ENCODE data around the gene VWF. TPM values are rescaled to one million over a fixed set of nuclear protein-coding genes. Genes with fewer than 3 reads are reported as not detected.
"Not testable (repeated sequence)": the region's sequence is repeated elsewhere in the genome, so short reads cannot be mapped to it uniquely, and the experiment has no call there.

The VWF gene
- total and polyA plus RNA-seq, 2 of the 4 experiments (the other 2 are of a cell fraction) = under 0.01 to 0.09 TPM

- H3K9me1 ChIP-seq (ENCODE audit: insufficient read depth, low read length); H4K91ac ChIP-seq (ENCODE audit: insufficient read depth, low read depth, low read length); H3K79me1 ChIP-seq (ENCODE audit: low read depth in 1 of 2, low read length in 2 of 2); in situ Hi-C loops (cut with MboI; ENCODE audit: low sequenced_read_pairs); H3K27me3 ChIP-seq (ENCODE audit: control insufficient read depth, insufficient read depth, low read length); BruUV-seq (replicated peaks); DNase-seq; H2AFZ ChIP-seq (replicated peaks; ENCODE audit: low read length, poor library complexity); H3K4me3 ChIP-seq (ENCODE audit: insufficient read depth, low read depth, low read length); H4K5ac ChIP-seq (ENCODE audit: low read depth, low read length); H3K4me1 ChIP-seq (ENCODE audit: control insufficient read depth, insufficient read depth, low read length); H2AK9ac ChIP-seq (replicated peaks; ENCODE audit: low read depth, low read length, poor library complexity); H3K14ac ChIP-seq (replicated peaks; ENCODE audit: low read depth, low read length); H3K9me3 ChIP-seq (ENCODE audit: control insufficient read depth, insufficient read depth, low read length); H3K18ac ChIP-seq (ENCODE audit: low read depth, low read length); dilution Hi-C loops (cut with HindIII; ENCODE audit: low sequenced_read_pairs, unreplicated experiment); H3K36me3 ChIP-seq (ENCODE audit: control insufficient read depth, insufficient read depth, low read length); H3K56ac ChIP-seq (ENCODE audit: extremely low read depth, insufficient read depth, low read length); H3K4me2 ChIP-seq (ENCODE audit: low read depth, low read length); ATAC-seq (ENCODE audit: low read depth); H2AK5ac ChIP-seq (ENCODE audit: low read depth, low read length); H3K27ac ChIP-seq (ENCODE audit: insufficient read depth, low read length); H4K20me1 ChIP-seq (ENCODE audit: insufficient read depth, low read length); H3K9ac ChIP-seq (ENCODE audit: low read depth, low read length); H2BK5ac ChIP-seq (ENCODE audit: low read depth, low read length, poor library complexity, severe bottlenecking); H3K23ac ChIP-seq (ENCODE audit: low read depth, low read length); POLR2A ChIA-PET (ENCODE audit: unreplicated experiment); H2BK15ac ChIP-seq (ENCODE audit: low read depth, low read length); intact Hi-C loops (cut with micrococcal nuclease); CTCF ChIA-PET; H2BK120ac ChIP-seq (ENCODE audit: low read depth, low read length); H4K8ac ChIP-seq (ENCODE audit: low read depth in 2 of 2, low read length in 2 of 2); H2BK20ac ChIP-seq (ENCODE audit: low read depth, low read length); H3K4ac ChIP-seq (ENCODE audit: low read depth, low read length): not testable (repeated sequence)
- no CpG with 5 or more reads among the region's 10 CpGs for WGBS, 2 experiments (ENCODE audit: extremely low coverage in 2 of 2, insufficient read length in 1 of 2)
Observed at GRCh38 chr12:6020511-6020910, 104.0 kb downstream of the VWF start.

- H2BK120ac ChIP-seq (ENCODE audit: low read depth, low read length); H4K91ac ChIP-seq (ENCODE audit: insufficient read depth, low read depth, low read length); H2AK9ac ChIP-seq (replicated peaks; ENCODE audit: low read depth, low read length, poor library complexity); in situ Hi-C loops (cut with MboI; ENCODE audit: low sequenced_read_pairs); H3K9ac ChIP-seq (ENCODE audit: low read depth, low read length); H4K5ac ChIP-seq (ENCODE audit: low read depth, low read length); H3K27ac ChIP-seq (ENCODE audit: insufficient read depth, low read length); H3K4me3 ChIP-seq (ENCODE audit: insufficient read depth, low read depth, low read length); H3K56ac ChIP-seq (ENCODE audit: extremely low read depth, insufficient read depth, low read length); H4K20me1 ChIP-seq (ENCODE audit: insufficient read depth, low read length); CTCF ChIA-PET; POLR2A ChIA-PET (ENCODE audit: unreplicated experiment); H2BK20ac ChIP-seq (ENCODE audit: low read depth, low read length); H3K79me1 ChIP-seq (ENCODE audit: low read depth in 1 of 2, low read length in 2 of 2); H3K27me3 ChIP-seq (ENCODE audit: control insufficient read depth, insufficient read depth, low read length); H3K36me3 ChIP-seq (ENCODE audit: control insufficient read depth, insufficient read depth, low read length); H3K9me1 ChIP-seq (ENCODE audit: insufficient read depth, low read length); H3K9me3 ChIP-seq (ENCODE audit: control insufficient read depth, insufficient read depth, low read length); H2AFZ ChIP-seq (replicated peaks; ENCODE audit: low read length, poor library complexity); H3K14ac ChIP-seq (replicated peaks; ENCODE audit: low read depth, low read length); dilution Hi-C loops (cut with HindIII; ENCODE audit: low sequenced_read_pairs, unreplicated experiment); H3K18ac ChIP-seq (ENCODE audit: low read depth, low read length); intact Hi-C loops (cut with micrococcal nuclease); H3K4ac ChIP-seq (ENCODE audit: low read depth, low read length); H3K23ac ChIP-seq (ENCODE audit: low read depth, low read length); DNase-seq; H3K4me1 ChIP-seq (ENCODE audit: control insufficient read depth, insufficient read depth, low read length); H2AK5ac ChIP-seq (ENCODE audit: low read depth, low read length); BruUV-seq (replicated peaks); H4K8ac ChIP-seq (ENCODE audit: low read depth in 2 of 2, low read length in 2 of 2); H2BK5ac ChIP-seq (ENCODE audit: low read depth, low read length, poor library complexity, severe bottlenecking); H2BK15ac ChIP-seq (ENCODE audit: low read depth, low read length); H3K4me2 ChIP-seq (ENCODE audit: low read depth, low read length); ATAC-seq (ENCODE audit: low read depth): not testable (repeated sequence)
- WGBS, 2 experiments (ENCODE audit: extremely low coverage in 2 of 2, insufficient read length in 1 of 2) = 79% methylated on average over 4 of the region's 24 CpGs; no CpG with 5 or more reads in 1 of the 2 experiments
Observed at GRCh38 chr12:6019256-6019655, 105.2 kb downstream of the VWF start.

Measured in IMR-90 (cell line).